GM12801 (cell line): ENCODE data around the gene PDE4D.

Source experiments
- CTCF ChIP-seq: IDR thresholded peaks from one replicate; pipeline ENCODE4 v1.5.1; 2011; ENCODE audit warnings: control low read depth; ENCODE audit not compliant: insufficient read length; ENCODE audit errors: extremely low read depth

The PDE4D gene

GRCh38 chr5:59661311-59661710 is 232.2 kb downstream of the PDE4D start:
- no peak for TF ChIP-seq CTCF

GRCh38 chr5:59660737-59661136 is 232.8 kb downstream of the PDE4D start:
- no peak for TF ChIP-seq CTCF

GRCh38 chr5:59656351-59657254 is 236.9 kb downstream of the PDE4D start:
- no peak for TF ChIP-seq CTCF

- TF ChIP-seq CTCF = no peak
Measured at GRCh38 chr5:59655693-59656309, 237.7 kb downstream of the PDE4D start.

GRCh38 chr5:59654691-59655090 is 238.8 kb downstream of the PDE4D start:
- TF ChIP-seq CTCF = no peak

GRCh38 chr5:59652449-59652848 is 241.1 kb downstream of the PDE4D start:
- TF ChIP-seq CTCF = no peak

- TF ChIP-seq CTCF = no peak
Measured at GRCh38 chr5:59648949-59649921, 244.3 kb downstream of the PDE4D start.
